Heart left ventricle (tissue), 13 donors: ENCODE data around the gene ATXN2.

ENCODE experiments used
- POLR2A ChIP-seq, 2 donors: fragments of 450-650 bp; IDR thresholded peaks; one replicate each; pipeline ENCODE4 v1.6.1; 2017; ENCODE audit warnings: antibody characterized with exemption in 2 of 2, mild to moderate bottlenecking in 2 of 2, moderate library complexity in 2 of 2
- TF ChIP-seq, protein P1 (sequence below), 12 donors: fragments of 200-600 bp; sonication (generic) in 4 of 12; IDR thresholded peaks; one replicate each; pipeline versions ENCODE4 v1.5.0 to v1.8.0; 2018 to 2022; ENCODE audit warnings: antibody characterized with exemption in 12 of 12, mild to moderate bottlenecking in 5 of 12
- donor health status: ischemic (EF 13 %, LVEDD 7.1; RV severe dilation, severe dysfunction).
- donor health status: DM: no; HTN: yes; CAD: no.
- donor health status: DM: no; HTN: no; CAD: no.
- donor health status: ischemic (EF 25% LVEDD 6.9; RV normal size, moderate dysfunction).
- donor health status: ischemic (EF 25% LVEDD 5.7; RV mildly dilated, moderate dysfunction).
- donor health status: ischemic (EF 35%, LVEDD 5.7; RV mildly dilated, moderate dysfunction).
- donor health status: nonischemic (EF 11% LVEDD 7.7; RV severe dilation, severe dysfunction).
- donor health status: DM: yes; HTN: yes; CAD: no.
- donor health status: PGD.
- donor health status: ischemic (EF 29% LVEDD 5.4; RV normal size, mild dysfunction).
- donor health status: nonischemic (EF 23%, LVEDD 6.1; RV moderate dilation, normal function).

DNA sequence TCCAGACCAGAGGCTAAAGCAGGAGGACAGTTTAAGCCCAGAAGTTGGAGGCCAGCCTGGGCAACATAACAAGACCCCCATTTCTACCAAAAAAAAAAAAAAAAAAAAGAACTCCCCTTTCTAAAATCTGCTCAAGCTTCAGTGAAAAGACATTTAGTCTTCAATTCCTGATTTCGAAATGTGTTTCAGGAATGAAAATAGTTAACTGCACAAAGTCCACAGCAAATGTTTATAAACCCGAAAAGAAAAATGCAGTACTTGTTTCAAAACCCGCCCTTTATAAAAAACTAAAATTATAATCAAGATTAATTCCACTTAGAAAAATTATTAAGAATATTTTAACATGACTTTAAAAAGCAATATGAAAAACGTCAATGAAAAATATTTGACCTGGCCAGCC lies 12.1 kb downstream of the ATXN2 start:
- no peak for TF ChIP-seq POLR2A (IDR thresholded peaks at IDR 0.05)
- TF ChIP-seq, protein P1, sequence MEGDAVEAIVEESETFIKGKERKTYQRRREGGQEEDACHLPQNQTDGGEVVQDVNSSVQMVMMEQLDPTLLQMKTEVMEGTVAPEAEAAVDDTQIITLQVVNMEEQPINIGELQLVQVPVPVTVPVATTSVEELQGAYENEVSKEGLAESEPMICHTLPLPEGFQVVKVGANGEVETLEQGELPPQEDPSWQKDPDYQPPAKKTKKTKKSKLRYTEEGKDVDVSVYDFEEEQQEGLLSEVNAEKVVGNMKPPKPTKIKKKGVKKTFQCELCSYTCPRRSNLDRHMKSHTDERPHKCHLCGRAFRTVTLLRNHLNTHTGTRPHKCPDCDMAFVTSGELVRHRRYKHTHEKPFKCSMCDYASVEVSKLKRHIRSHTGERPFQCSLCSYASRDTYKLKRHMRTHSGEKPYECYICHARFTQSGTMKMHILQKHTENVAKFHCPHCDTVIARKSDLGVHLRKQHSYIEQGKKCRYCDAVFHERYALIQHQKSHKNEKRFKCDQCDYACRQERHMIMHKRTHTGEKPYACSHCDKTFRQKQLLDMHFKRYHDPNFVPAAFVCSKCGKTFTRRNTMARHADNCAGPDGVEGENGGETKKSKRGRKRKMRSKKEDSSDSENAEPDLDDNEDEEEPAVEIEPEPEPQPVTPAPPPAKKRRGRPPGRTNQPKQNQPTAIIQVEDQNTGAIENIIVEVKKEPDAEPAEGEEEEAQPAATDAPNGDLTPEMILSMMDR (IDR thresholded peaks at IDR 0.05), result no peak
